HG03378 (cell line): ENCODE measurements around the gene VGF.
"Not testable (repeated sequence)": the region's sequence is repeated elsewhere in the genome, so short reads cannot be mapped to it uniquely, and the experiment has no call there.

Experiments used
- ATAC-seq: cut with Tn5 transposase; IDR thresholded peaks from one replicate; pipeline ENCODE4 v1.9.1; 2021; ENCODE audit warnings: mild to moderate bottlenecking, moderate library complexity; ENCODE audit not compliant: unreplicated experiment

VGF gene

DNA sequence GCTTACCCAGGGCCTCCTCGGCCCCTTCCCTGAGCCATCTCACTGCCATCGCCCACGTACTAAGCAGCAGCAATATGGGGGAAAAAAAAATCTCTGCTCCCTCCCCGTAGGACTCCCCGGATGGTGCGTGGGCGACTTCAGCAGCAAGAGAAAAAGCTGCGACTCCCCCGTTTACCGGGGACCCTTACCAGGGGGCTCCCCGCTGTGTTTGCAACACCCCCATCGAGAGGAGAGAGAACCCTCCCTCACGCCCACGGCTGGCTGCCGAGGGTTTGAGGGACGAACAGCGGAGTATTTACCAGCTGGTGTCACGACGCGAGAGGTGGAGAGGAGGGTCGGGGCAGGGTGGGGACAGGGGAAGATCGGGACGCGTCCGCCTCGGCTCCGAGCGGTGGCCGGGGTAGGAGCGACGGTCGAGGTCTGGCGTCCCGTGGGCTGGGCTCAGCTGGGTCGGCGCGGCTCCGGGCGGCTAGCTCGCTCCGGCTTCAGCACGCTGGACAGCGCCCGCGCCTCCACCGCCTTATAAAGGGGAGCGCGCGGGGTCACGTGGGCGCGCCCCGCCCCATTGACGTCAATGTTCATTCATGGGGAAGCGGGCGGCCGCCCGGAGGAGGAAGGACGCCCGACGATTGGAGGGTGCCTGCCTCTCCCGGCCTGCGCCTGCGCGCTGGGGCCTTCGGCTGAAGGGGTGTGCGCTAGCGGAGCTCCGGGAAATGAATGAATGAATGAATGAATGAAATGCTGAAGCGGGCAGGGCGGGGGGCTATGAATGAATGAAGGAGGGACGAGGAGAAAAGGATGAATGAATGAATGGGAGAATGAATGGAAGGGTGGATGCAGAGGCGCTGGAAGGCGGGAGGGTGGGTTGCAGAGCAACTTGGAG lies at the start of gene VGF:
VGF (minus strand) TSS at position 495 of the 883 bp plus-strand sequence. CDS start 726 bp downstream, outside the sequence.
- no peak for ATAC-seq

DNA sequence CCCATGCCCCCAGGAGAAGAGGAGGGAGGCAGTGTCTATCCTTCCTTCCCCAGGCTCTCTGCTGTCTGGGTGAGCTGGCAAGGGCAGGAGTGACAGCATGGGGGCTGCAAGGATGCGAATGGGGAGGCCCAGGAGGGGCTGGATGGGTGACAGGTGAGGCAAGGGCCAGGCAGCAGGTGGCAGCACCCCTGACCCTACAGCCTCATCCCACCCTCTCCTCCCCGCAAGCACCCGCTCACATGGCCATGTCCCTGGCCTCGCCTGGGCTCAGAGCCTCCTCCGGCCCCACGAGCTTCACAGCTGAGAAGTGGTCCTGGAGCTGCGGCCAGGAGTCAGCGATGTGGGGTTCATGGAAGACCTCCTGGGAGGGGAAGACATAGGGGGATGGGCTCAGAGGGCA lies 46.6 kb upstream of the VGF start:
- no peak for ATAC-seq

GRCh38 chr7:101211501-101211900 lies 46.1 kb upstream of the VGF start:
- ATAC-seq, result no peak

DNA sequence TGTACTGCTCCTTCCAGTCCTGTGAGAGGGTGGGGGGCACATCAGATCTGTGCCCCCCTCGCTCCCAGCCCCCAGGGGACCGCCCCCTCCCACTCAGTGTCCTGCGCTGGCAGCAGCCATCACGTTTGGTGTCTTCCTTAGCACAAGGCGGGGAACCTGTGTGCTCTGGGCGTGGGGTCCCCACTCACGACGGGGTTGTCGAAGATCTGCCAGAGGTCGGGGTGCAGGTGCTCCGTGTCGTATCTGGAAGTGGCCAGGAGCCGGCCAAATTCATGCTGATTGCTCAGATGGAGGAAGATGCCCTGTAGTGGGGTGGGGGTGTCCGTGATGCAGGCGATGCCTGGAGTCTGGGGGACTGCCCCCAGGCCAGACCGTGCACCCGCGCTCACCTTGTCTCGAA lies 44.8 kb upstream of the VGF start:
- no peak for ATAC-seq

DNA sequence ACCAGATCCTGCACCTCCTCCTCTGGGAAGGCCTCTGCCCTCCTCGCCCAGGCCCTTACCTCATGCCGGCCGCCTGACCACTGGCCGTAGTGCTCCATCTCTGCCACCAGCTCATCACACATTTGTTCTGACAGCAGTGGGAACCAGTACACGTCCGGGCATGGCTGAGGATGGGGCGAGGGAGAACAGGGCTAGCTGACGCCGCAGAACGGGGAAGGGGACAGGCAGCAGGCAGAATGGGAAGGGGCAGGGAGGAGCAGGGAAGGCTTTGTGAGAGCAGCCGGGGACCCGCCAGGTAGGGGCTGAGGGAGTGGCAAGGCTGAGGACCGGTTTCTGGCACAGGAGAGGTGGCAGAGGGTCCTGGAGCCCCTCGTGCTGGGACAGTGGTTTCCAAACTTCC lies 43.4 kb upstream of the VGF start:
- no peak for ATAC-seq

DNA sequence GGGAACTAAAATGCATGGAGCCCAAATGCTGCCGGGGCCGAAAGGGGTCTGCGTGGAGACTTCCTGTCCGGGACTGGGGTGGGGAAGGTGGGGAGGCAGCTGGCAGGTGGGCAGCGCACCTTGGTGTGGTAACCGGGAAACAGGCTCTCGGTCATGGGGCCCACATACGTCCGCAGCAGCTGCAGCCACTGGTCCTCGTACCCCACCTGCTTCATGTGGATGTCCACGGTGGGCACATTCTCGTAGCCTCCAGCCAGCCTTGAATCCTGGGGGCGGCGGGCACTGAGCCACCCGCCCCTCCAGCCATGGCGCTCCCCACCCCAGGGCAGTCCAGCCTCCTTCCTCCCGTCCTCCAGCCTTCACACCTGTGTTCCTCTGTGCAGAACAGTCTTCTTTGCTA lies 42.1 kb upstream of the VGF start:
- ATAC-seq, result no peak

DNA sequence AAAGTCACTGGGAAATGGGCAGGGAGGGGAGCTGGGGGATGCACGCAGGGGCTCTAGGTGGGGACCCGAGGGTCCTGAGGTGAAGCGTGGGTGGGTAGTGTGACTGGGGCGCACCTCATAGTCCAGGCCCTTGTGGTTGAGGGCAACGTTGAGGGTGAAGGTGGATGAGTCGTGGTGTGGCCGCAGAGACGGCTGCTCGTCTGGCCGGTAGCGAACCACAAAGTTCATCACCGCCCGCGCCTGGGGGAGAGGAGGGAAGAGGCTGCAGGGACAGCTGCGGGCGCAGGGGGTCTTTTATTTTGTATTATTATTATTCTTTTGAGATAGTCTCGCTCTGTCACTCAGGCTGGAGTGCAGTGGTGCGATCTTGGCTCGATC lies 41.3 kb upstream of the VGF start:
- no peak for ATAC-seq

GRCh38 chr7:101205901-101206664 lies 40.7 kb upstream of the VGF start:
- no peak for ATAC-seq

DNA sequence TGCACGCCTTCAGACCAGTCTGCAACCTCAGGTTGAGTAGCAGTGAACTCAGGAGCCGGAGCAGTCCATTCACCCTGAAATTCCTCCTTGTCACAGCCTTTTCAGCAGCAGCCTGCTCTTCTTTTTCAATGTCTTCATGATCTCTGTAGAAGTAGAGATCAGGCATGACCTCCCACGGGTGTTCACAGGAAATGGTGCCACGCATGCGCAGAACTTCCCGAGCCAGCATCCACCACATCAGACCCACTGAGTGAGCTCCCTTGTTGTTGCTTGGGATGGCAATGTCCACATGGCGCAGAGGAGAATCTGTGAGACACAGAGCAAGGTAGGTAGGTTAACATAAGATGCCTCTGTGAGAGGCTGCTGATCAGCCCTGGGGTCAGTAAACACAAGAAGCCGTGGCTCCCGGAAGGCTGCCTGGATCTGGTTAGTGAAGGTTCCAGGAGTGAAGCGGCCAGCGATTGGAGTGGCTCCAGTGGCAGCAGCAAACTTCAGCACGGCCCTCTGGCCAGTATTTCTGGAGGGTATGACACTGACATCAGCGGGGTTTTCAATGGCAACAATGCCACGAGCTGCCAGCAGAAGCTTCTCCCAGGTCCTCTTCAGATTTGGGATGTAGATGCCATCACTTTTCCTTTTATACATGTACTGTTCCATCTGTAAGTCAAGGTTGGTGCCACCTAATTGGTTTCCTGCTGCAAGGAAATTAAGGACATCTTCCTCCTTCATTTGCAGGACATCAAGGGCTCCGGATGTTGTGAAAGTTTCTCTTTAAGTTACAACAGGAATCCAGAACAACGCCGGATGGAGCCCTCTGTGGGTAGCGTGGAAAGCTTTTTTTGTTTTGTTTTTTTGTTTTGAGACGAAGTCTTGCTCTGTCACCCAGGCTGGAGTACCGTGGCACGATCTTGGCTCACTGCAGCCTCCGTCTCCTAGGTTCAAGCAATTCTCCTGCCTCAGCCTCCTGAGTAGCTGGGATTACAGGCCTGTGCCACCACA lies 38.7 kb upstream of the VGF start:
- ATAC-seq, result not testable (repeated sequence)

- no peak for ATAC-seq
These were observed 37.2 kb upstream of the VGF start for GRCh38 chr7:101202603-101202918.

GRCh38 chr7:101201695-101202602 lies 36.6 kb upstream of the VGF start:
- no peak for ATAC-seq

- no peak for ATAC-seq
These were observed 35.7 kb upstream of the VGF start, which contains the start of gene MOGAT3 for GRCh38 chr7:101200862-101201599. Gene MOGAT3 (minus strand): TSS chr7:101201036. CDS start chr7:101200854, 182 bp downstream.

- ATAC-seq, result no peak
These were observed 35.1 kb upstream of the VGF start for GRCh38 chr7:101200504-101200861.

GRCh38 chr7:101199522-101199921 lies 34.2 kb upstream of the VGF start:
- not testable (repeated sequence) for ATAC-seq

- ATAC-seq, result no peak
These were observed 33.1 kb upstream of the VGF start for GRCh38 chr7:101198476-101198875.

DNA sequence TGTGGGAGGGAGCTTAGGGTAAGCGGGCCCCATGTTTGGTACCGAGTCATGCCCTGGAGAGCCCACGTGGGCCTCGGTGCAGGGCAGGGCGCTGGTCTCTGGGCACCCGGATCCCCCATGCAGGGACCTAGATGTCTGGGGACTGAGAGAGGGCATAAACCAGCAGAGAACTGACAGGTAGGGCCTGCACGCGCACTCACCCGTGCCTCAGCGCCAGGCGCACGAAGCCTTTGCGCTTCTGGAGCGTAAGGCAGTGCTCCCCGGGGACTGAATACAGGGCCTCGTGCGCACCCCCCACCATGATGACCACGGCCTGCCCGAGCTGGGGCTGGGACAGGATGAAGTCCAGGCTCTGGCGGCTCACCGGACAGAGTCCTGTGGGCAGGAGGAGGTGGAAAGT lies 32.6 kb upstream of the VGF start:
- no peak for ATAC-seq

GRCh38 chr7:101195884-101196283 lies 30.5 kb upstream of the VGF start:
- no peak for ATAC-seq

DNA sequence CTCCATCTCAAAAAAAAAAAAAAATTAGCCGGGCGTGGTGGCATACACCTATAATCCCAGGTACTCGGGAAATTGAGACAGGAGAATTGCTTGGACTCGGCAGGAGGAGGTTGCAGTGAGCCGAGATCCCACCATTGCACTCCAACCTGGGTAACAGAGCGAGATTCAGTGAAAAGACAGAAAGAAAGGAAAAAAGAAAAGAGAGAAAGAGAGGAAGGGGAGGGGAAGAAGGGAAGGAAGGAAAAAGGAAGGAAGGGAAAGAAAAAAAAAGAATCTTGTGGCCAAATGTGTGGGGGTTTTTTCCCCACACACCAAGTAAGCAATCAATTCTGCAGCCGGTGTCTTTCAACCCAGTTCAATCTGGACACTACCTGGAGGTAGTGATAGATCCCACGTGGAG lies 23.7 kb upstream of the VGF start:
- no peak for ATAC-seq

- no peak for ATAC-seq
These were observed 21.6 kb upstream of the VGF start for GRCh38 chr7:101186844-101187428.
